ENCODE measurements around the gene BTBD19. TPM values are rescaled to one million over a fixed set of nuclear protein-coding genes. Genes with fewer than 3 reads are reported as not detected.
"Not testable (repeated sequence)": the region's sequence is repeated elsewhere in the genome, so short reads cannot be mapped to it uniquely, and the experiment has no call there.

The BTBD19 gene
- total RNA-seq, 1 donor from 2014 or later, result 51.2 TPM

GRCh38 chr1:44822981-44823451, 14.7 kb downstream of the BTBD19 start:
- Mint-ChIP-seq H3K36me3 (ENCODE audit: unreplicated experiment) (peaks cover 2% of the 10 kb centered on the region), H3K9me3 (ENCODE audit: unreplicated experiment) (no peaks in the 10 kb centered on the region), H3K4me3 (ENCODE audit: unreplicated experiment) (no peak overlapping the region), H3K27me3 (ENCODE audit: unreplicated experiment) (no peaks in the 10 kb centered on the region), H3K27ac (ENCODE audit: unreplicated experiment) (no peak overlapping the region), H3K4me1 (ENCODE audit: unreplicated experiment) (peaks cover 22% of the 10 kb centered on the region)
- DNase-seq (ENCODE audit: extremely low spot score, unreplicated experiment), result no peak
- no peak for TF ChIP-seq CTCF (IDR thresholded peaks at IDR 0.05)

- DNase-seq (ENCODE audit: extremely low spot score, unreplicated experiment); H3K27me3 Mint-ChIP-seq (ENCODE audit: unreplicated experiment); H3K4me3 Mint-ChIP-seq (ENCODE audit: unreplicated experiment); H3K9me3 Mint-ChIP-seq (ENCODE audit: unreplicated experiment); H3K4me1 Mint-ChIP-seq (ENCODE audit: unreplicated experiment); H3K36me3 Mint-ChIP-seq (ENCODE audit: unreplicated experiment); H3K27ac Mint-ChIP-seq (ENCODE audit: unreplicated experiment): not testable (repeated sequence)
These were observed 16.1 kb downstream of the BTBD19 start for GRCh38 chr1:44824392-44824791.

GRCh38 chr1:44826375-44827196, 18.3 kb downstream of the BTBD19 start:
- no peaks in the 10 kb centered on the region for H3K9me3 Mint-ChIP-seq (ENCODE audit: unreplicated experiment)
- no peaks in the 10 kb centered on the region for H3K27me3 Mint-ChIP-seq (ENCODE audit: unreplicated experiment)

GRCh38 chr1:44827197-44828002, 19.1 kb downstream of the BTBD19 start:
- no peaks in the 10 kb centered on the region for H3K4me1 Mint-ChIP-seq (ENCODE audit: unreplicated experiment)
- no peak overlapping the region for H3K27ac Mint-ChIP-seq (ENCODE audit: unreplicated experiment)
- no peak for TF ChIP-seq CTCF (IDR thresholded peaks at IDR 0.05)
- no peak overlapping the region for H3K4me3 Mint-ChIP-seq (ENCODE audit: unreplicated experiment)
- H3K9me3 Mint-ChIP-seq (ENCODE audit: unreplicated experiment), result no peaks in the 10 kb centered on the region
- no peaks in the 10 kb centered on the region for H3K27me3 Mint-ChIP-seq (ENCODE audit: unreplicated experiment)
- no peaks in the 10 kb centered on the region for H3K36me3 Mint-ChIP-seq (ENCODE audit: unreplicated experiment)
- DNase-seq (ENCODE audit: extremely low spot score, unreplicated experiment), result no peak

More at GRCh38 chr1:44826375-44827196, 18.3 kb downstream of the BTBD19 start:
- no peak overlapping the region for H3K27ac Mint-ChIP-seq (ENCODE audit: unreplicated experiment)
- H3K4me3 Mint-ChIP-seq (ENCODE audit: unreplicated experiment), result no peak overlapping the region
- no peak for TF ChIP-seq CTCF (IDR thresholded peaks at IDR 0.05)
- no peak for DNase-seq (ENCODE audit: extremely low spot score, unreplicated experiment)
- H3K36me3 Mint-ChIP-seq (ENCODE audit: unreplicated experiment), result no peaks in the 10 kb centered on the region
- H3K4me1 Mint-ChIP-seq (ENCODE audit: unreplicated experiment), result no peaks in the 10 kb centered on the region

GRCh38 chr1:44828003-44828651, 19.8 kb downstream of the BTBD19 start:
- Mint-ChIP-seq H3K27ac (ENCODE audit: unreplicated experiment) (no peak overlapping the region), H3K27me3 (ENCODE audit: unreplicated experiment) (no peaks in the 10 kb centered on the region)

More at GRCh38 chr1:44828003-44828651, 19.8 kb downstream of the BTBD19 start:
- Mint-ChIP-seq H3K9me3 (ENCODE audit: unreplicated experiment) (no peaks in the 10 kb centered on the region), H3K4me1 (ENCODE audit: unreplicated experiment) (no peaks in the 10 kb centered on the region), H3K4me3 (ENCODE audit: unreplicated experiment) (no peak overlapping the region), H3K36me3 (ENCODE audit: unreplicated experiment) (no peaks in the 10 kb centered on the region)
- no peak for DNase-seq (ENCODE audit: extremely low spot score, unreplicated experiment)
- no peak for TF ChIP-seq CTCF (IDR thresholded peaks at IDR 0.05)
